Pancreas (tissue), 10 donors: ENCODE data around the gene CYB5R4. TPM values are rescaled to one million over a fixed set of nuclear protein-coding genes. Genes with fewer than 3 reads are reported as not detected.

Experiments
- ATAC-seq, 4 donors: fragments of 200-7000 bp; cut with Tn5 transposase; one replicate each; pipeline versions ENCODE4 v1.8.0 to v1.9.1; 2020; ENCODE audit warnings: mild to moderate bottlenecking in 4 of 4, moderate library complexity in 4 of 4
- DNase-seq, 6 donors: peaks; one replicate each; pipeline ENCODE4 v3.0.0-alpha.2; 2020
- FAIRE-seq: peaks from 2 replicates; lab custom pipeline; 2012; peaks lifted over from hg19 to GRCh38; lab: Jason Lieb, UNC
- H3K27ac ChIP-seq, 4 donors: fragments of 200-600 bp; sonication (generic); 1 replicate in 3 of 4; 2 replicates in 1 of 4; pipeline versions ENCODE4 v1.5.0 to v1.8.0; 2020
- H3K27me3 ChIP-seq, 4 donors: fragments of 200-600 bp; one replicate each; pipeline ENCODE4 v1.8.0; 2021
- H3K36me3 ChIP-seq, 3 donors: fragments of 200-600 bp; sonication (generic) in 1 of 3; one replicate each; pipeline versions ENCODE4 v1.5.0 to v1.8.0; 2020 to 2021
- H3K4me1 ChIP-seq, 3 donors: fragments of 200-600 bp; one replicate each; pipeline ENCODE4 v1.8.0; 2021
- H3K4me3 ChIP-seq, 4 donors: fragments of 200-600 bp; sonication (generic) in 2 of 4; one replicate each; pipeline versions ENCODE4 v1.5.0 to v1.8.0; 2020 to 2021
- H3K9me3 ChIP-seq, 4 donors: fragments of 200-600 bp; one replicate each; pipeline ENCODE4 v1.8.0; 2021
- WGBS, 2 donors: extraction: QIAGEN DNeasy Blood & Tissue Kit; methylation state at CpG; one replicate each; pipeline ENCODE4 v1.1.7; 2013; 5-methylcytosine and 5-hydroxymethylcytosine counted together
- intact Hi-C, 3 donors: fragments of 100-400 bp; cut with DNase I; formaldehyde crosslinking; loops; one replicate each; pipeline versions ENCODE4 v1.11.1 to v1.14.2; 2022
- polyA plus RNA-seq, 2 donors: library from polyadenylated mRNA; stranded (reverse); fragments of 200-250 nt; gene quantifications; one replicate each; pipeline ENCODE4 v1.2.3, GENCODE V29; 2013
- total RNA-seq, 6 donors: library from RNA; stranded (reverse); fragmentation: NEBNext Ultra II Directional in 4 of 6; extraction: Animal tissue kit (Norgen Biotek cat#: 25700) in 4 of 6; gene quantifications; one replicate each; pipeline versions ENCODE4 v1.2.1 to v1.2.4, GENCODE V29; 2021 to 2023
- TF ChIP-seq, protein P1 (sequence below), 4 donors: fragments of 200-600 bp; sonication (generic) in 3 of 4; IDR thresholded peaks; one replicate each; pipeline versions ENCODE4 v1.5.0 to v1.8.0; 2021; ENCODE audit warnings: antibody characterized with exemption in 4 of 4
- donor health status: healthy with polysubstance abuse.
- donor health status: DM: no; HTN: no; CAD: no; lungs with moderate emphysema.
- donor health status: DM: no; HTN: no; CAD: no.
- donor health status: control.
- donor health status: control.
- donor health status: Bipolar disorder and iron deficiency.
- donor health status: DM: yes; HTN: yes; CAD: no.
- donor health status: DM: no; HTN: no; CAD: no.
- donor health status: DM: no; HTN: no; CAD: no.
- donor health status: DM: yes; HTN: yes; CAD: no.

Gene CYB5R4
- total and polyA plus RNA-seq, 8 donors, result 1.1 to 10.1 (median 5.4) TPM

DNA sequence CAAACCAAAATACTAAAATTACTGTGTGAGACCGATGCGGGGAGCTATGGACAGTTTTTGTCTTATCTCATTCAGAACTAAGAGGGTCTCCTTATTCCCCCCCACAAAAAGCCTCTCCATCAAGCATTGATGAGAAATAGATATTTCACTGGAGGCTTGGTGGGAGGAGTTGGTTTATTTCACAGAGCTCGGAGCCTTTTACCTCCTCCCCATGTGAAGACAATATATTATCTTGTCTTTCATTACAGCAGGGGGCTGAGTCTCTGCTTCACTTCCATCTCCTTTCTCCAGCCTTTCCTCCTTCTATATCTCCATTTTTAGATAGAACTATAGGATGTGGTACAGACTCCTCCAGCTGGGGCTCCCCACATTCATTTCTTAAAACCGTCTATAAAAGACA, 144.2 kb downstream of the CYB5R4 start:
- 58 to 67% methylated on average over 4 of the region's 4 CpGs for WGBS, 2 donors
- DNase-seq, result no peak

DNA sequence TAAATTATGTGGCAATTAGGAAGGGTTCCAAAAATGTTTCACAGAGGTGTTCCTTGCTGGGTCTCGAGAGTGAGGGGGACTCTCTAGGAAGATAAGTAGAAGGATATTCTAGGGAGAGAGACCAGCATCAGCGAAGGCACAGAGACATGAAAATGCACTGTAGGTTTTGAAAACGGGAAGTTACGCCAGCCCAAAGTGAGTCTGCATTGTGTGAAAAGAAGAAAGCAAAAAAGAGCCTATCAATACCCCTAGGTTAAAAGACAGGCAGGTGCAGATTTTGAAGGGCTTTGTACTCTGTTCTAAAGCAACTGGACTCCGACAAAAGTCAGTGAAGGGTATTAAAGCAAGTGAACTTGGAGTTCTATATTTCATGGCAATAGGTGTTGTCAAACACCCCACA, 148.4 kb downstream of the CYB5R4 start:
- TF ChIP-seq, protein P1, sequence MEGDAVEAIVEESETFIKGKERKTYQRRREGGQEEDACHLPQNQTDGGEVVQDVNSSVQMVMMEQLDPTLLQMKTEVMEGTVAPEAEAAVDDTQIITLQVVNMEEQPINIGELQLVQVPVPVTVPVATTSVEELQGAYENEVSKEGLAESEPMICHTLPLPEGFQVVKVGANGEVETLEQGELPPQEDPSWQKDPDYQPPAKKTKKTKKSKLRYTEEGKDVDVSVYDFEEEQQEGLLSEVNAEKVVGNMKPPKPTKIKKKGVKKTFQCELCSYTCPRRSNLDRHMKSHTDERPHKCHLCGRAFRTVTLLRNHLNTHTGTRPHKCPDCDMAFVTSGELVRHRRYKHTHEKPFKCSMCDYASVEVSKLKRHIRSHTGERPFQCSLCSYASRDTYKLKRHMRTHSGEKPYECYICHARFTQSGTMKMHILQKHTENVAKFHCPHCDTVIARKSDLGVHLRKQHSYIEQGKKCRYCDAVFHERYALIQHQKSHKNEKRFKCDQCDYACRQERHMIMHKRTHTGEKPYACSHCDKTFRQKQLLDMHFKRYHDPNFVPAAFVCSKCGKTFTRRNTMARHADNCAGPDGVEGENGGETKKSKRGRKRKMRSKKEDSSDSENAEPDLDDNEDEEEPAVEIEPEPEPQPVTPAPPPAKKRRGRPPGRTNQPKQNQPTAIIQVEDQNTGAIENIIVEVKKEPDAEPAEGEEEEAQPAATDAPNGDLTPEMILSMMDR (IDR thresholded peaks at IDR 0.05), result no peak
- H3K9me3 ChIP-seq, result no peaks in the 10 kb centered on the region
- no peak overlapping the region for H3K27ac ChIP-seq
- no peaks in the 10 kb centered on the region for H3K4me1 ChIP-seq
- no peak for FAIRE-seq
- H3K27me3 ChIP-seq, result no peaks in the 10 kb centered on the region
- no peak overlapping the region for H3K4me3 ChIP-seq
- DNase-seq, result no peak
- WGBS, 2 donors, result 58 to 64% methylated on average over 5 of the region's 5 CpGs
- H3K36me3 ChIP-seq, result no peaks in the 10 kb centered on the region
- intact Hi-C loops, result no loop called here
- no peak for ATAC-seq

More for the DNA sequence above, 144.2 kb downstream of the CYB5R4 start:
- Histone ChIP-seq H3K36me3 (no peaks in the 10 kb centered on the region), H3K27me3 (no peaks in the 10 kb centered on the region), H3K4me1 (no peaks in the 10 kb centered on the region), H3K9me3 (no peaks in the 10 kb centered on the region), H3K4me3 (no peak overlapping the region), H3K27ac (no peak overlapping the region)
- TF ChIP-seq, protein P1 (IDR thresholded peaks at IDR 0.05), result no peak
- intact Hi-C loops, result no loop called here
- FAIRE-seq (no peak), ATAC-seq (no peak)

DNA sequence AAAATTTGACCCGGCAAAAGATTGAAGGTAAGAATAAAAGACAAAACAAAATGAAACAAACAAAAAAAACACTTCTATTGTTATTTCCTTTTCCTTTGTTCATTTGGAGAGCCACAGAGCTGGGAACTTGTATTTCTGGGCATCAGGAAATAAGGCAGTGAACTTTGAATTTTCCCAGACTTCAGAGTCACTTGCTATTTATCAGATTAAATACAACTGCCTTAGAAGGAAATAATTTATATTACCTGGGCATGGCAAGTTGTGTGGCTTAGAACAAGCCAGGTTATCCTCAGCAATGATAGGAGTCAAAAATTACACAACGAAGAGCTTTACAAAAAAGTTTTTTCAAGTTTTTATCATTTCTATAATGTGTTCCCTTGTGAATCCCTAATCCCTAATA, 153.9 kb downstream of the CYB5R4 start:
- 60 to 81% methylated on average over 2 of the region's 2 CpGs for WGBS, 2 donors

DNA sequence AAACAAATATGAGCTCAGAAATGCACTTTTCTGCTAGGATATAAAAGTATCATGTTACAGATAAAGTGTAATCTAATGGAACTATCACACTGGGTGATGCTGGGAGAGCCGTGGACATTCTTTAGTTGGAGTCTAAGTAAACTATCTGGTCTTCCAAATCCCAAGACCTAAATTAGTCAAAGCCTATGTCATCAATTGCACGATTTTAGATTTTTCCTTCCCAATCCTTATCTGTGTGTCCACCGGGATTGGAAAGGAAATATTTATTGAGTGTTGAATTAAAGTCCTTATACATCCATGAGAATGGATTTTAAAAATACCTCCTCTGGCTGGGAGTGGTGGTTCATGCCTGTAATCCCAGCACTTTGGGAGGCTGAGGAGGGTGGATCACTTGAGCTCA, 154.4 kb downstream of the CYB5R4 start:
- H3K36me3 ChIP-seq, result no peaks in the 10 kb centered on the region
- ATAC-seq (peak in 1 of 4 donors; percentile 22), FAIRE-seq (no peak), DNase-seq (no peak)
- intact Hi-C loops, result no loop called here
- H3K27ac ChIP-seq, result no peak overlapping the region
- WGBS, 2 donors, result 26 to 27% methylated on average over 3 of the region's 3 CpGs
- H3K9me3 ChIP-seq, result no peaks in the 10 kb centered on the region
- TF ChIP-seq, protein P1 (IDR thresholded peaks at IDR 0.05), result no peak
- H3K4me3 ChIP-seq, result no peak overlapping the region
- no peaks in the 10 kb centered on the region for H3K4me1 ChIP-seq
- H3K27me3 ChIP-seq, result no peaks in the 10 kb centered on the region

More for the DNA sequence above, 153.9 kb downstream of the CYB5R4 start:
- no peak for ATAC-seq
- no peak for FAIRE-seq
- Histone ChIP-seq H3K4me1 (no peaks in the 10 kb centered on the region), H3K4me3 (no peak overlapping the region), H3K27ac (no peak overlapping the region), H3K27me3 (no peaks in the 10 kb centered on the region), H3K9me3 (no peaks in the 10 kb centered on the region), H3K36me3 (no peaks in the 10 kb centered on the region)
- TF ChIP-seq, protein P1 (IDR thresholded peaks at IDR 0.05), result no peak
- intact Hi-C loops, result no loop called here
- no peak for DNase-seq

DNA sequence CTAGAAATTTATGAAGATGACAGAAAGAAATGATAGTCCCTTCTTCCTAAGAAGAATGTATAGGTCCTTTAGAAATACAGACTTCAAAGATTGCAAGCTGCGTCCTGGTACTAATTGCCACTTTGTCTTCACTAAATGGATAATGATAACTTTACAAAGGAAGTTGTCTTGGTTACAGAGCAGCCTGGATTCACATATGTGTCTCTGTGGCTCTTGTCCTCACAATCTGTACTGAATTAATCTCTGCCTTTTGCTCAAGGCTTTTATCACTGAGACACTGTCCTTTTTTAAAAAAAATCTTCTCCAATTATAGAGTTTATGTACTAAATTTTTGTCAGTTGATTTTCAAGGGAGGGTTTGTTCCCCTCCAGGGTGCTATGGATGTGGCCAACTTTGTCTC, 156.5 kb downstream of the CYB5R4 start:
- no peak for DNase-seq
- no peak for FAIRE-seq
- Histone ChIP-seq H3K9me3 (no peaks in the 10 kb centered on the region), H3K4me3 (no peak overlapping the region), H3K36me3 (no peaks in the 10 kb centered on the region), H3K27me3 (no peaks in the 10 kb centered on the region), H3K27ac (no peak overlapping the region), H3K4me1 (no peaks in the 10 kb centered on the region)
- ATAC-seq, result no peak
- TF ChIP-seq, protein P1 (IDR thresholded peaks at IDR 0.05), result no peak
- intact Hi-C loops, result no loop called here
- WGBS, 2 donors, result 50 to 55% methylated on average over 1 of the region's 1 CpG

Other genes with a start within 250 kb of the CYB5R4 start
- gene SNAP91, start 150.6 kb upstream of the CYB5R4 start, total RNA-seq, result 1 to 10 TPM in 3 of 6 donors, under 1 TPM in 3; 0.51 to 2.3 (median 1.3) TPM
- 1 to 10 TPM; 1.9 to 8.8 TPM for gene SNAP91, start 150.6 kb upstream of the CYB5R4 start, polyA plus RNA-seq
- under 1 TPM in 4 of 6 donors, not detected in 2; 0.22 to 0.89 (median 0.26) TPM for gene RIPPLY2, start 6.3 kb upstream of the CYB5R4 start, total RNA-seq
- gene RIPPLY2, start 6.3 kb upstream of the CYB5R4 start, polyA plus RNA-seq, result 1 to 10 TPM; 2.6 to 9.4 TPM
- gene MRAP2, start 174.1 kb downstream of the CYB5R4 start, total RNA-seq, result 1 to 10 TPM in 5 of 6 donors, under 1 TPM in 1; 0.88 to 3.7 (median 2.2) TPM
- gene MRAP2, start 174.1 kb downstream of the CYB5R4 start, polyA plus RNA-seq, result 10 to 100 TPM in 1 of 2 donors, 1 to 10 TPM in 1; 6.5 to 20.2 TPM